Measurements from ENCODE around the gene ZCCHC7.
"Not testable (repeated sequence)": the region's sequence is repeated elsewhere in the genome, so short reads cannot be mapped to it uniquely, and the experiment has no call there.

Gene ZCCHC7

DNA sequence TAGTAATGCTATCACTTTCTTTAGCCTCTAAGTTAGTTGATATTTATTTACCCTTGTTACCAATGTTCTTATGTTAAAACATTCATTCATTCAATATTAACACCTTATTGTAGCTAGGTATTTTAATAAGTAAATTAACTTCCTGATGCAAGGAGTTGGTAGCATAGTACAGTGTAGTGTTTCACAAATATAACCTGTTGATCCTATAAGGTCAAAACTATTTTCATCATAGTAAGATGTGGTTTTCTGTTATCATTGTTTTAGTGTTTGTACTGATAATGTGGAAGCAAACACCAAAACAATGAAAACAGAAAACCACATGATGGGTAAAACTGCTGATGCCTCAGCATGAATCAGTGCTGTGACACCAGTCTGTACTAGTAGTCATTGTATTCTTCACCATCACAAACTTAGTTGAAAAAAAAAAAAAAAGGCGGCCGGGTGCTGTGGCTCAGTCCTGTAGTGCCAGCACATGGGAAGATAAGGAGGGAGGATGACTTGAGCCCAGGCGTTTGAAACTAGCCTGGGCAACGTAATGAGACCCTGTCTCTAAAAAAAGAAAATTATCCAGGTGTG is 36.5 kb downstream of the ZCCHC7 start:
- TF ChIP-seq, protein P1, sequence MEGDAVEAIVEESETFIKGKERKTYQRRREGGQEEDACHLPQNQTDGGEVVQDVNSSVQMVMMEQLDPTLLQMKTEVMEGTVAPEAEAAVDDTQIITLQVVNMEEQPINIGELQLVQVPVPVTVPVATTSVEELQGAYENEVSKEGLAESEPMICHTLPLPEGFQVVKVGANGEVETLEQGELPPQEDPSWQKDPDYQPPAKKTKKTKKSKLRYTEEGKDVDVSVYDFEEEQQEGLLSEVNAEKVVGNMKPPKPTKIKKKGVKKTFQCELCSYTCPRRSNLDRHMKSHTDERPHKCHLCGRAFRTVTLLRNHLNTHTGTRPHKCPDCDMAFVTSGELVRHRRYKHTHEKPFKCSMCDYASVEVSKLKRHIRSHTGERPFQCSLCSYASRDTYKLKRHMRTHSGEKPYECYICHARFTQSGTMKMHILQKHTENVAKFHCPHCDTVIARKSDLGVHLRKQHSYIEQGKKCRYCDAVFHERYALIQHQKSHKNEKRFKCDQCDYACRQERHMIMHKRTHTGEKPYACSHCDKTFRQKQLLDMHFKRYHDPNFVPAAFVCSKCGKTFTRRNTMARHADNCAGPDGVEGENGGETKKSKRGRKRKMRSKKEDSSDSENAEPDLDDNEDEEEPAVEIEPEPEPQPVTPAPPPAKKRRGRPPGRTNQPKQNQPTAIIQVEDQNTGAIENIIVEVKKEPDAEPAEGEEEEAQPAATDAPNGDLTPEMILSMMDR (IDR thresholded peaks at IDR 0.05; ENCODE audit: low read depth, low read length, missing control alignments), result no peak
- in situ Hi-C loops (cut with HindIII; ENCODE audit: low pct_ligation_motif_present, low sequenced_read_pairs), result no loop called here
- H3K36me3 ChIP-seq (replicated peaks), result no peaks in the 10 kb centered on the region
- no peak overlapping the region for H3K27ac ChIP-seq
- H3K4me3 ChIP-seq (ENCODE audit: low read depth, low read length), result no peak overlapping the region
- peak; percentile 52 for DNase-seq
- no peaks in the 10 kb centered on the region for H3K27me3 ChIP-seq (replicated peaks)

DNA sequence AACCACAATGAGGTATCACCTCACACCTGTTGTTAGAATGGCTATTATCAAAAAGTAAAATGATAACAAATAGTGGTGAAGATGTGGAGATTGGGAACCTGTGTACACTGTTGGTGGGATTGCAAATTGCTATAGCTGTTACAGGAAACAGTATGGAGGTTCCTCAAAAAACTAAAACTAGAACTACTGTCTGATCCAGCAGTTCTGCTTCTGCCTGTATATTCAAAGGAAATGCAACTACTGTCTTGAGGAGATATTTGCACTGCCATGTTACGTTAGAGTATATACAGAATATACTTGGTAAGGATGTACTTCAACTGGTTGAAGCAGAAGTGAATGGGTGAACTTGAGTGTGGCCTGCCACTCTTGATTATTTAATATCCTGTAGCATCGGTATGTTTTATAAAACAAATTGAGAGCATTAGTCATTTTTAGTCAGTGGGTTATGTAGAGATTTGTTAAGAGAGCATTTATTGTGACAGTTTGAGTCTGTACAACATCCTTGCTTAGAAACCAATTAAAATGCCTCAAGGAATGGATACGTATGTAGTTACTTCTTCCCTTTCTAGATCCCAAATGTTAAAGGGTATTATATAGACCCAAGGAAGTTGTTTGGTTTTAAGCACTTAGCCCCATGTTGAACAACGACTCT is 37.5 kb downstream of the ZCCHC7 start:
- no peak for DNase-seq
- TF ChIP-seq, protein P1 (IDR thresholded peaks at IDR 0.05; ENCODE audit: low read depth, low read length, missing control alignments), result no peak
- in situ Hi-C loops (cut with HindIII; ENCODE audit: low pct_ligation_motif_present, low sequenced_read_pairs), result no loop called here
- no peak overlapping the region for H3K27ac ChIP-seq
- H3K27me3 ChIP-seq (replicated peaks), result no peaks in the 10 kb centered on the region
- H3K36me3 ChIP-seq (replicated peaks), result peaks cover 2% of the 10 kb centered on the region
- H3K4me3 ChIP-seq (ENCODE audit: low read depth, low read length), result no peak overlapping the region

DNA sequence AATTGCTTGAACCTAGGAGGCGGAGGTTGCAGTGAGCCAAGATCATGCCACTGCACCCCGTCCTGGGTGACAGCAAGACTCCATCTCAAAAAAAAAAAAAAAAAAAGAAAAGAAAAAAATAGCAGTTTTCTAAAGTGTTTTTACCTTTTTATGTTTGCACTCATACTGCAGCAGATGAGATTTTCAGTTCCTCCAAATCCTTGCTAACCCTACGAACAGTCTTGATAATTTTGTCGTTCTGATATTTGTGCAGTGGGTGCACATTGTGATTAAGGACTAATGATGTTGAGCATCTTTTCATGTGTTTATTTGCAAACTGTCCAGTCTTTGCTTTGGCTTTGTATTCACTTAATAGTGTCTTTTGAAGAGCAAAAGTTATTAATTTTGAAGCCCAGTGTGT is 42.9 kb downstream of the ZCCHC7 start:
- DNase-seq, result no peak
- Histone ChIP-seq H3K4me3 (ENCODE audit: low read depth, low read length) (no peak overlapping the region), H3K27ac (no peak overlapping the region), H3K27me3 (replicated peaks) (no peaks in the 10 kb centered on the region), H3K36me3 (replicated peaks) (peaks cover 2% of the 10 kb centered on the region)
- in situ Hi-C loops (cut with HindIII; ENCODE audit: low pct_ligation_motif_present, low sequenced_read_pairs), result no loop called here
- TF ChIP-seq, protein P1 (IDR thresholded peaks at IDR 0.05; ENCODE audit: low read depth, low read length, missing control alignments), result no peak

DNA sequence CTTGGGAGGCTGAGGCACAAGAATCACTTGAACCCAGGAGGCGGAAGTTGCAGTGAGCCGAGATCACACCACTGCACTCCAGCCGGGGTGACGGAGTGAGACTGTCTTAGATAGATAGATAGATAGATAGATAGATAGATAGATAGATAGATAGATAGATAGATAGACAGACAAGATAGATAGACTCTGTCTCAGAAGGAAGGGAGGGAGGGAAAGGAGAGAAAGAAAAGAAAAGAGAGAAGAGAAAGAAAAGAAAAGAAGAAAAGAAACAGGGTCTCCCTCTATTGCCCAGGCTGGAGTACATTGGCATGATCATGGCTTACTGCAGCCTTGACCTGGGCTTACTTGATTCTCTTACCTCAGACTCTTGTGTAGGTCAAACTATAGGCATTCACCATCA is 44.0 kb downstream of the ZCCHC7 start:
- in situ Hi-C loops (cut with HindIII; ENCODE audit: low pct_ligation_motif_present, low sequenced_read_pairs); H3K4me3 ChIP-seq (ENCODE audit: low read depth, low read length); H3K36me3 ChIP-seq (replicated peaks): not testable (repeated sequence)

DNA sequence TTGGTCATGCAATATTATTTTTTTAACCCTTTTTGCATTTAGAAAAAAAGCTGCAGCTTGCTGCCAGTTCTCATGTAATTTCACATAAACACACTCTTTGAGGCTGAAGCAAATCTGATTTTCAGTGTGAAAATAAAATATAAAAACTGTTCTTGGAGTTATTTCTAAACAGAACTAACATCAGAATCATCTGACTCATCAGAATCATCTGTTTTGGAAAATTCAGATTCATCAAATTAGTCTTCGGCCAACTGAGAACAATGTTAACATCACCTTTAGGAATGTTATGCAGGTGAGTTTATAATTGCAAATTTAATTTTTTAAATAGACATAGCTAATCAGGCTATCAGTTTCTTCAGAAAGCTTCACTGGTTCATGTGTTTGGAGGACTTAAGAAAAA is 45.3 kb downstream of the ZCCHC7 start:
- Histone ChIP-seq H3K36me3 (replicated peaks) (peaks cover 2% of the 10 kb centered on the region), H3K27me3 (replicated peaks) (no peaks in the 10 kb centered on the region), H3K4me3 (ENCODE audit: low read depth, low read length) (no peak overlapping the region), H3K27ac (no peak overlapping the region)
- TF ChIP-seq, protein P1 (IDR thresholded peaks at IDR 0.05; ENCODE audit: low read depth, low read length, missing control alignments), result no peak
- DNase-seq, result no peak
- in situ Hi-C loops (cut with HindIII; ENCODE audit: low pct_ligation_motif_present, low sequenced_read_pairs), result no loop called here

More for the DNA sequence above, 44.0 kb downstream of the ZCCHC7 start:
- DNase-seq; H3K27ac ChIP-seq; H3K27me3 ChIP-seq (replicated peaks): not testable (repeated sequence)

DNA sequence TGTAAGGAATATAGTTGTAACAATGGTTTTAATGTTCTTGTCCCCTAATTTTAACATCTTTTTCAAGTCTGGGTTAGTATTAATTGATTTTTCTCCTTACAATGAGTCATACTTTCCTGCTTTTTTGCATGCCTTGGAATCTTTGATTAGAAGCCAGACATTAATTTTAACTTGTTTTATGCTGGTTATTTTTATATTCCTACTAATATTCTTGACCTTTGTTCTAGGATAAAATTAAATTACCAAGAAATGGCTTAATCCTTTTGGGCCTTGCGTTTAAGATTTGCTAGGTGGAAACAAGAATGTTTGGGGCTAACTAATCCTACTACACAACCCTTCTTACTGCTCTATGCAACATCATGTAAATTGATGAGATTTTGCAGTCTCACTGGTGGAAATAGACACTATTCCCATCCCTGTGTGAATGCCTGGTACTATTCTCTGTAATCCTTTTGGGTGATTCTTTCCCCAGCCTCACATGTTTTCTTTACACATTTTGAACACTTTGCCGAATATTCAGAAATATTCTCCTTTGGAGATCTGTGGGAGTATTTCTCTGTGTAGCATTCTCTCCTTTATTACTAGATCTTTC is 47.2 kb downstream of the ZCCHC7 start:
- no peak for DNase-seq
- no peaks in the 10 kb centered on the region for H3K27me3 ChIP-seq (replicated peaks)
- H3K27ac ChIP-seq, result no peak overlapping the region
- peaks cover 2% of the 10 kb centered on the region for H3K36me3 ChIP-seq (replicated peaks)
- TF ChIP-seq, protein P1 (IDR thresholded peaks at IDR 0.05; ENCODE audit: low read depth, low read length, missing control alignments), result no peak
- no peak overlapping the region for H3K4me3 ChIP-seq (ENCODE audit: low read depth, low read length)
- in situ Hi-C loops (cut with HindIII; ENCODE audit: low pct_ligation_motif_present, low sequenced_read_pairs), result no loop called here

Data from brain microvascular endothelial cell (primary cell).